Ascending aorta (tissue), 2 donors: ENCODE results near the gene TTC39C. TPM values are rescaled to one million over a fixed set of nuclear protein-coding genes. Genes with fewer than 3 reads are reported as not detected.

ENCODE experiments used
- DNase-seq, 2 donors: peaks; one replicate each; pipeline ENCODE4 v3.0.0-alpha.2; 2019; ENCODE audit warnings: low spot score in 2 of 2
- H3K27ac ChIP-seq, 2 donors: fragments of 200-600 bp; sonication (generic); one replicate each; pipeline ENCODE4 v1.5.1; 2016 to 2017; ENCODE audit warnings: mild to moderate bottlenecking in 1 of 2
- H3K27me3 ChIP-seq: fragments of 200-600 bp; sonication (generic); one replicate; pipeline ENCODE4 v1.5.1; 2017
- H3K36me3 ChIP-seq, 2 donors: fragments of 200-600 bp; sonication (generic); one replicate each; pipeline ENCODE4 v1.5.1; 2016
- H3K4me1 ChIP-seq, 2 donors: fragments of 200-600 bp; sonication (generic); one replicate each; pipeline ENCODE4 v1.5.1; 2016 to 2017; ENCODE audit warnings: mild to moderate bottlenecking in 1 of 2
- H3K4me3 ChIP-seq, 2 donors: fragments of 200-600 bp; sonication (generic); one replicate each; pipeline ENCODE4 v1.5.1; 2016 to 2017; ENCODE audit warnings: mild to moderate bottlenecking in 1 of 2
- H3K9me3 ChIP-seq, 2 donors: fragments of 200-600 bp; sonication (generic); one replicate each; pipeline ENCODE4 v1.5.1; 2016
- intact Hi-C: fragments of 100-400 bp; cut with DNase I; formaldehyde crosslinking; loops from one replicate; pipeline ENCODE4 v1.15.1; 2023
- total RNA-seq: library from RNA; depleted of rRNA; stranded (reverse); fragments of >200 nt; gene quantifications from one replicate; pipeline ENCODE4 v1.1.0, GENCODE V29; 2016
- TF ChIP-seq, protein P1 (sequence below), 3 experiments: fragments of 200-600 bp in 2 of 3; fragments of 450-650 bp in 1 of 3; sonication (generic) in 2 of 3; IDR thresholded peaks; one replicate each; pipeline ENCODE4 v1.5.1; 2016 to 2019; ENCODE audit warnings: antibody characterized with exemption in 3 of 3, mild to moderate bottlenecking in 1 of 3, moderate library complexity in 1 of 3

TTC39C gene
- total RNA-seq, 1 donor from 2014 or later: 18.2 TPM

- TF ChIP-seq, protein P1, sequence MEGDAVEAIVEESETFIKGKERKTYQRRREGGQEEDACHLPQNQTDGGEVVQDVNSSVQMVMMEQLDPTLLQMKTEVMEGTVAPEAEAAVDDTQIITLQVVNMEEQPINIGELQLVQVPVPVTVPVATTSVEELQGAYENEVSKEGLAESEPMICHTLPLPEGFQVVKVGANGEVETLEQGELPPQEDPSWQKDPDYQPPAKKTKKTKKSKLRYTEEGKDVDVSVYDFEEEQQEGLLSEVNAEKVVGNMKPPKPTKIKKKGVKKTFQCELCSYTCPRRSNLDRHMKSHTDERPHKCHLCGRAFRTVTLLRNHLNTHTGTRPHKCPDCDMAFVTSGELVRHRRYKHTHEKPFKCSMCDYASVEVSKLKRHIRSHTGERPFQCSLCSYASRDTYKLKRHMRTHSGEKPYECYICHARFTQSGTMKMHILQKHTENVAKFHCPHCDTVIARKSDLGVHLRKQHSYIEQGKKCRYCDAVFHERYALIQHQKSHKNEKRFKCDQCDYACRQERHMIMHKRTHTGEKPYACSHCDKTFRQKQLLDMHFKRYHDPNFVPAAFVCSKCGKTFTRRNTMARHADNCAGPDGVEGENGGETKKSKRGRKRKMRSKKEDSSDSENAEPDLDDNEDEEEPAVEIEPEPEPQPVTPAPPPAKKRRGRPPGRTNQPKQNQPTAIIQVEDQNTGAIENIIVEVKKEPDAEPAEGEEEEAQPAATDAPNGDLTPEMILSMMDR (IDR thresholded peaks at IDR 0.05): no peak
- intact Hi-C loops: no loop called here
- H3K4me1 ChIP-seq: no peaks in the 10 kb centered on the region
- no peaks in the 10 kb centered on the region for H3K27me3 ChIP-seq
- H3K4me3 ChIP-seq: no peak overlapping the region
- DNase-seq: no peak
- peaks cover 5% of the 10 kb centered on the region in 2 donors for H3K36me3 ChIP-seq
- no peak overlapping the region for H3K27ac ChIP-seq
- no peaks in the 10 kb centered on the region for H3K9me3 ChIP-seq
Observed at GRCh38 chr18:24153397-24153796, 138.8 kb downstream of the TTC39C start.

GRCh38 chr18:24157855-24158254 is 143.3 kb downstream of the TTC39C start:
- DNase-seq: no peak
- intact Hi-C loops: no loop called here
- H3K4me1 ChIP-seq: no peaks in the 10 kb centered on the region

GRCh38 chr18:24160086-24160485 is 145.5 kb downstream of the TTC39C start:
- Histone ChIP-seq H3K27me3 (no peaks in the 10 kb centered on the region), H3K4me3 (no peak overlapping the region), H3K4me1 (no peaks in the 10 kb centered on the region), H3K9me3 (no peaks in the 10 kb centered on the region), H3K36me3 (peaks cover 21 to 46% of the 10 kb centered on the region in 2 donors), H3K27ac (no peak overlapping the region)
- TF ChIP-seq, protein P1 (IDR thresholded peaks at IDR 0.05): no peak
- intact Hi-C loops: no loop called here
- no peak for DNase-seq

More at GRCh38 chr18:24157855-24158254, 143.3 kb downstream of the TTC39C start:
- H3K4me3 ChIP-seq: no peak overlapping the region
- no peaks in the 10 kb centered on the region for H3K27me3 ChIP-seq
- no peaks in the 10 kb centered on the region for H3K9me3 ChIP-seq
- TF ChIP-seq, protein P1 (IDR thresholded peaks at IDR 0.05): no peak
- H3K36me3 ChIP-seq: peaks cover 15 to 31% of the 10 kb centered on the region in 2 donors
- H3K27ac ChIP-seq: no peak overlapping the region

GRCh38 chr18:24161304-24161703 is 146.8 kb downstream of the TTC39C start:
- Histone ChIP-seq H3K4me1 (no peaks in the 10 kb centered on the region), H3K4me3 (no peak overlapping the region), H3K9me3 (no peaks in the 10 kb centered on the region), H3K27me3 (no peaks in the 10 kb centered on the region), H3K27ac (no peak overlapping the region), H3K36me3 (peaks cover 18 to 58% of the 10 kb centered on the region in 2 donors)
- TF ChIP-seq, protein P1 (IDR thresholded peaks at IDR 0.05): no peak
- DNase-seq: no peak
- intact Hi-C loops: no loop called here

GRCh38 chr18:24168496-24168895 is 153.9 kb downstream of the TTC39C start:
- H3K4me3 ChIP-seq: no peak overlapping the region
- H3K27ac ChIP-seq: no peak overlapping the region
- TF ChIP-seq, protein P1 (IDR thresholded peaks at IDR 0.05): no peak
- H3K4me1 ChIP-seq: no peaks in the 10 kb centered on the region
- no peaks in the 10 kb centered on the region for H3K27me3 ChIP-seq
- intact Hi-C loops: no loop called here
- H3K36me3 ChIP-seq: peaks cover 22 to 49% of the 10 kb centered on the region in 2 donors
- DNase-seq: no peak
- no peaks in the 10 kb centered on the region for H3K9me3 ChIP-seq

GRCh38 chr18:24170360-24170759 is 155.8 kb downstream of the TTC39C start:
- TF ChIP-seq, protein P1 (IDR thresholded peaks at IDR 0.05): no peak
- Histone ChIP-seq H3K27ac (no peak overlapping the region), H3K9me3 (no peaks in the 10 kb centered on the region), H3K27me3 (no peaks in the 10 kb centered on the region), H3K36me3 (peaks cover 15 to 41% of the 10 kb centered on the region in 2 donors), H3K4me1 (no peaks in the 10 kb centered on the region), H3K4me3 (no peak overlapping the region)
- no peak for DNase-seq
- intact Hi-C loops: no loop called here
